HepG2 (cell line): ENCODE measurements around the gene DDAH2. TPM values are rescaled to one million over a fixed set of nuclear protein-coding genes. Genes with fewer than 3 reads are reported as not detected.

Experiments
- ATAD3A ChIP-seq: sonication (generic); formaldehyde crosslinking; IDR thresholded peaks from 2 replicates; pipeline ENCODE4 v1.4.0; 2020; ENCODE audit warnings: missing genetic modification reagents
- DR1 ChIP-seq: sonication (generic); formaldehyde crosslinking; IDR thresholded peaks from 2 replicates; pipeline ENCODE4 v1.8.0; 2021; ENCODE audit warnings: mild to moderate bottlenecking, missing genetic modification reagents, inconsistent platforms
- HES4 ChIP-seq: sonication (generic); formaldehyde crosslinking; IDR thresholded peaks from 2 replicates; pipeline ENCODE4 v1.9.0; 2021; ENCODE audit warnings: mild to moderate bottlenecking, missing genetic modification reagents, borderline replicate concordance
- JARID2 ChIP-seq: sonication (generic); formaldehyde crosslinking; IDR thresholded peaks from 2 replicates; pipeline ENCODE4 v1.8.1; 2023; ENCODE audit warnings: missing genetic modification reagents, inconsistent platforms; ENCODE audit not compliant: insufficient replicate concordance
- NCOA2 ChIP-seq: sonication (generic); formaldehyde crosslinking; IDR thresholded peaks from 2 replicates; pipeline ENCODE4 v1.8.0; 2022; ENCODE audit warnings: inconsistent platforms
- PLSCR1 ChIP-seq: sonication (generic); formaldehyde crosslinking; IDR thresholded peaks from 2 replicates; pipeline ENCODE4 v1.5.0; 2020; ENCODE audit warnings: missing genetic modification reagents, mild to moderate bottlenecking, borderline replicate concordance
- RBM22 ChIP-seq: fragments of 200-400 bp; formaldehyde crosslinking; optimal IDR thresholded peaks from 2 replicates; pipeline ENCODE3; 2017; ENCODE audit warnings: mild to moderate bottlenecking, low read length, moderate library complexity
- REPIN1 ChIP-seq: sonication (generic); formaldehyde crosslinking; IDR thresholded peaks from 2 replicates; pipeline ENCODE4 v1.8.0; 2022; ENCODE audit warnings: missing genetic modification reagents, low read depth, mild to moderate bottlenecking, borderline replicate concordance
- SKI ChIP-seq: fragments of 450-650 bp; IDR thresholded peaks from one replicate; pipeline ENCODE4 v1.6.1; 2018; ENCODE audit warnings: mild to moderate bottlenecking; ENCODE audit not compliant: partially characterized antibody
- SMC3 ChIP-seq: IDR thresholded peaks from 2 replicates; pipeline ENCODE4 v1.6.1; 2011; ENCODE audit warnings: low read length, improper control_type of control experiment
- ZBTB7A ChIP-seq: sonication (generic); formaldehyde crosslinking; IDR thresholded peaks from 2 replicates; pipeline ENCODE4 v1.8.0; 2022; ENCODE audit warnings: mild to moderate bottlenecking, missing genetic modification reagents
- ZNF142 ChIP-seq: sonication (generic); formaldehyde crosslinking; IDR thresholded peaks from 2 replicates; pipeline ENCODE4 v1.4.0; 2020; ENCODE audit warnings: missing genetic modification reagents
- ZNF292 ChIP-seq: sonication (generic); formaldehyde crosslinking; IDR thresholded peaks from 2 replicates; pipeline ENCODE4 v1.8.1; 2022; ENCODE audit warnings: mild to moderate bottlenecking, low read depth, missing genetic modification reagents, borderline replicate concordance
- ZNF550 ChIP-seq: sonication (generic); formaldehyde crosslinking; IDR thresholded peaks from 2 replicates; pipeline ENCODE4 v1.4.0; 2020; ENCODE audit warnings: mild to moderate bottlenecking, missing genetic modification reagents, borderline replicate concordance
- ZNF652 ChIP-seq: IDR thresholded peaks from 2 replicates; pipeline ENCODE4 v1.6.1; 2016; ENCODE audit warnings: low read depth, borderline replicate concordance
- ZNF660 ChIP-seq: sonication (generic); formaldehyde crosslinking; IDR thresholded peaks from 2 replicates; pipeline ENCODE4 v1.5.1; 2020; ENCODE audit warnings: mild to moderate bottlenecking, low read depth, missing genetic modification reagents, borderline replicate concordance
- ZNF761 ChIP-seq: sonication (generic); formaldehyde crosslinking; conservative IDR thresholded peaks from 2 replicates; pipeline ENCODE4 v1.4.0; 2020; ENCODE audit warnings: mild to moderate bottlenecking, missing genetic modification reagents
- ZNF777 ChIP-seq: sonication (generic); formaldehyde crosslinking; IDR thresholded peaks from 2 replicates; pipeline ENCODE4 v1.4.0; 2020; ENCODE audit warnings: missing genetic modification reagents
- ZSCAN25 ChIP-seq: sonication (generic); formaldehyde crosslinking; IDR thresholded peaks from 2 replicates; pipeline ENCODE4 v1.8.0; 2022; ENCODE audit warnings: mild to moderate bottlenecking, missing genetic modification reagents
- ZXDC ChIP-seq: sonication (generic); formaldehyde crosslinking; IDR thresholded peaks from 2 replicates; pipeline ENCODE4 v1.5.0; 2020; ENCODE audit warnings: mild to moderate bottlenecking, missing genetic modification reagents
- polyA plus RNA-seq, 8 experiments: library from polyadenylated mRNA; depleted of rRNA in 3 of 8; stranded (reverse) in 7 of 8; unstranded in 1 of 8; fragments of >200 nt; fragmentation: Illumina TruSeq in 4 of 8; extraction: Trizol in 4 of 8; gene quantifications; 2 replicates each; pipeline versions ENCODE4 v1.2.1 to v1.2.3, GENCODE V29; 2011 to 2016; ENCODE audit warnings: low read depth in 4 of 8, missing spikeins in 1 of 8, mixed read lengths in 1 of 8; ENCODE audit not compliant: insufficient read depth in 1 of 8
- total RNA-seq, 5 experiments: library from RNA; depleted of rRNA; stranded (reverse); fragments of >200 nt; fragmentation: Illumina TruSeq; extraction: Trizol; gene quantifications; 2 replicates each; pipeline ENCODE4 v1.2.3, GENCODE V29; 2016; ENCODE audit warnings: low read depth in 1 of 5

The DDAH2 gene
- total and polyA plus RNA-seq, 2 of the 13 experiments (the other 11 are each of a cell fraction or from before 2014, with no cell fraction given) = 16.4 to 21.1 TPM

GRCh38 chr6:31680226-31681134 lies 48.6 kb downstream of the DDAH2 start, which contains the start of gene LY6G5C (continued):
- TF ChIP-seq ZNF550 = no peak
- TF ChIP-seq PLSCR1 (CRISPR knock-in tag) = no peak
- no peak for TF ChIP-seq HES4 (CRISPR knock-in tag)
- no peak for TF ChIP-seq ZBTB7A (CRISPR knock-in tag)
- 0 out of 2 replicates have a peak, but pooled peaks have one; percentile 12 for TF ChIP-seq ZSCAN25 (CRISPR knock-in tag)
- TF ChIP-seq ZNF652 (CRISPR knock-in tag) = peak; percentile 42; the same call in 1 of the 2 replicates
- TF ChIP-seq NCOA2 (CRISPR knock-in tag) = no peak
- TF ChIP-seq ZNF292 (CRISPR knock-in tag) = no peak
- no peak for TF ChIP-seq ZNF660 (CRISPR knock-in tag)
- TF ChIP-seq ZXDC (CRISPR knock-in tag) = no peak
- no peak for TF ChIP-seq SKI
- no peak for TF ChIP-seq DR1 (CRISPR knock-in tag)
- 0 out of 2 replicates have a peak, but pooled peaks have one; percentile 48 for TF ChIP-seq REPIN1 (CRISPR knock-in tag)
- TF ChIP-seq RBM22 = no peak
- peak; percentile 92 for TF ChIP-seq SMC3
- no peak; the same call in 1 of the 2 replicates for TF ChIP-seq ZNF142
- TF ChIP-seq JARID2 (CRISPR knock-in tag) = no peak
- no peak for TF ChIP-seq ATAD3A (CRISPR knock-in tag)
- no peak for TF ChIP-seq ZNF761 (CRISPR knock-in tag)
- TF ChIP-seq ZNF777 (CRISPR knock-in tag) = no peak
